Heart left ventricle (tissue), 16 donors: ENCODE results near the gene CNPY1. TPM values are rescaled to one million over a fixed set of nuclear protein-coding genes. Genes with fewer than 3 reads are reported as not detected.

ENCODE experiments used
- ATAC-seq, 4 donors: fragments of 200-7000 bp; cut with Tn5 transposase; one replicate each; pipeline ENCODE4 v1.9.1; 2020 to 2022; ENCODE audit warnings: moderate library complexity in 4 of 4, mild to moderate bottlenecking in 3 of 4, moderate number of reproducible peaks in 1 of 4
- DNase-seq, 5 donors: peaks; one replicate each; pipeline ENCODE4 v3.0.0-alpha.2; 2020
- H3K27ac ChIP-seq, 12 donors: fragments of 200-600 bp; sonication (generic) in 4 of 12; one replicate each; pipeline versions ENCODE4 v1.5.0 to v1.8.0; 2016 to 2022; ENCODE audit warnings: mild to moderate bottlenecking in 2 of 12
- H3K27me3 ChIP-seq, 9 donors: fragments of 200-600 bp; sonication (generic) in 2 of 9; one replicate each; pipeline versions ENCODE4 v1.5.1 to v1.8.0; 2016 to 2022; ENCODE audit warnings: mild to moderate bottlenecking in 3 of 9
- H3K36me3 ChIP-seq, 9 donors: fragments of 200-600 bp; sonication (generic) in 2 of 9; one replicate each; pipeline versions ENCODE4 v1.5.0 to v1.8.0; 2018 to 2022; ENCODE audit warnings: mild to moderate bottlenecking in 2 of 9
- H3K4me1 ChIP-seq, 12 donors: fragments of 200-600 bp; sonication (generic) in 4 of 12; one replicate each; pipeline versions ENCODE4 v1.5.0 to v1.8.0; 2016 to 2022; ENCODE audit warnings: mild to moderate bottlenecking in 3 of 12
- H3K4me3 ChIP-seq, 12 donors: fragments of 200-600 bp; sonication (generic) in 4 of 12; one replicate each; pipeline versions ENCODE4 v1.5.0 to v1.8.0; 2017 to 2022; ENCODE audit warnings: mild to moderate bottlenecking in 9 of 12, moderate library complexity in 4 of 12
- H3K9me3 ChIP-seq, 12 donors: fragments of 200-600 bp; sonication (generic) in 4 of 12; one replicate each; pipeline versions ENCODE4 v1.5.0 to v1.8.0; 2016 to 2022; ENCODE audit warnings: mild to moderate bottlenecking in 1 of 12
- CTCF ChIP-seq, 12 donors: fragments of 200-600 bp; sonication (generic) in 4 of 12; IDR thresholded peaks; one replicate each; pipeline versions ENCODE4 v1.5.0 to v1.8.0; 2018 to 2022; ENCODE audit warnings: antibody characterized with exemption in 12 of 12, mild to moderate bottlenecking in 5 of 12
- POLR2A ChIP-seq, 2 donors: fragments of 450-650 bp; IDR thresholded peaks; one replicate each; pipeline ENCODE4 v1.6.1; 2017; ENCODE audit warnings: antibody characterized with exemption in 2 of 2, mild to moderate bottlenecking in 2 of 2, moderate library complexity in 2 of 2
- WGBS, 4 donors: extraction: QIAGEN DNeasy Blood & Tissue Kit in 2 of 4; methylation state at CpG; one replicate each; pipeline versions ENCODE4 v1.1.5 to v1.1.7; 2013 to 2018; 5-methylcytosine and 5-hydroxymethylcytosine counted together
- intact Hi-C, 10 donors: fragments of 100-400 bp; cut with DNase I; formaldehyde crosslinking; loops; one replicate each; pipeline versions ENCODE4 v1.11.1 to v1.14.2; 2022
- polyA plus RNA-seq, 2 donors: library from polyadenylated mRNA; stranded (reverse); fragments of 200-250 nt; gene quantifications; one replicate each; pipeline ENCODE4 v1.2.3, GENCODE V29; 2013
- total RNA-seq, 9 donors: library from RNA; depleted of rRNA in 2 of 9; stranded (reverse); fragments of >200 nt in 2 of 9; fragmentation: NEBNext Ultra II Directional in 3 of 9; extraction: Animal tissue kit (Norgen Biotek cat#: 25700) in 3 of 9; gene quantifications; one replicate each; pipeline versions ENCODE4 v1.1.0 to v1.2.4, GENCODE V29; 2016 to 2023
- donor health status: ischemic (EF 13 %, LVEDD 7.1; RV severe dilation, severe dysfunction).
- donor health status: healthy with polysubstance abuse.
- donor health status: DM: no; HTN: yes; CAD: no.
- donor health status: DM: no; HTN: no; CAD: no.
- donor health status: ischemic (EF 25% LVEDD 6.9; RV normal size, moderate dysfunction).
- donor health status: ischemic (EF 25% LVEDD 5.7; RV mildly dilated, moderate dysfunction).
- donor health status: healthy.
- donor health status: DM: yes; HTN: yes; CAD: no.
- donor health status: ischemic (EF 35%, LVEDD 5.7; RV mildly dilated, moderate dysfunction).
- donor health status: nonischemic (EF 11% LVEDD 7.7; RV severe dilation, severe dysfunction).
- donor health status: DM: yes; HTN: yes; CAD: no.
- donor health status: PGD.
- donor health status: ischemic (EF 29% LVEDD 5.4; RV normal size, mild dysfunction).
- donor health status: nonischemic (EF 23%, LVEDD 6.1; RV moderate dilation, normal function).

CNPY1 gene
- total and polyA plus RNA-seq, 11 donors, result not detected

GRCh38 chr7:155466814-155467733, 79.3 kb downstream of the CNPY1 start:
- 2 to 5% (median 4%) methylated on average over 51 to 78 of the region's 78 CpGs for WGBS, 4 donors
- intact Hi-C loops, result no loop called here
- peak in 1 of 4 donors; percentile 14 for ATAC-seq

GRCh38 chr7:155466142-155466813, 80.1 kb downstream of the CNPY1 start:
- H3K27me3 ChIP-seq, result peaks cover 94 to 100% (median 98%) of the 10 kb centered on the region in 9 donors
- TF ChIP-seq POLR2A (IDR thresholded peaks at IDR 0.05) (no peak), CTCF (IDR thresholded peaks at IDR 0.05) (no peak)
- ATAC-seq (no peak), DNase-seq (no peak)
- WGBS, 4 donors, result 3 to 6% (median 4%) methylated on average over 33 to 42 of the region's 42 CpGs
- H3K4me3 ChIP-seq, result peak overlapping the region in 1 of 12 donors; percentile 13
- H3K36me3 ChIP-seq, result no peaks in the 10 kb centered on the region
- no peak overlapping the region for H3K27ac ChIP-seq
- H3K4me1 ChIP-seq, result peaks cover 0 to 29% (median 16%) of the 10 kb centered on the region in 12 donors
- no peaks in the 10 kb centered on the region for H3K9me3 ChIP-seq
- intact Hi-C loops, result no loop called here

More at GRCh38 chr7:155466814-155467733, 79.3 kb downstream of the CNPY1 start:
- no peaks in the 10 kb centered on the region for H3K36me3 ChIP-seq
- H3K27me3 ChIP-seq, result peaks cover 94 to 100% (median 98%) of the 10 kb centered on the region in 9 donors
- peak overlapping the region in 5 of 12 donors; percentile 3 to 21 (median 13) for H3K4me3 ChIP-seq
- no peak for TF ChIP-seq POLR2A (IDR thresholded peaks at IDR 0.05)
- no peak for TF ChIP-seq CTCF (IDR thresholded peaks at IDR 0.05)
- H3K4me1 ChIP-seq, result peaks cover 0 to 29% (median 16%) of the 10 kb centered on the region in 12 donors
- no peaks in the 10 kb centered on the region for H3K9me3 ChIP-seq
- no peak overlapping the region for H3K27ac ChIP-seq
- DNase-seq, result no peak

DNA sequence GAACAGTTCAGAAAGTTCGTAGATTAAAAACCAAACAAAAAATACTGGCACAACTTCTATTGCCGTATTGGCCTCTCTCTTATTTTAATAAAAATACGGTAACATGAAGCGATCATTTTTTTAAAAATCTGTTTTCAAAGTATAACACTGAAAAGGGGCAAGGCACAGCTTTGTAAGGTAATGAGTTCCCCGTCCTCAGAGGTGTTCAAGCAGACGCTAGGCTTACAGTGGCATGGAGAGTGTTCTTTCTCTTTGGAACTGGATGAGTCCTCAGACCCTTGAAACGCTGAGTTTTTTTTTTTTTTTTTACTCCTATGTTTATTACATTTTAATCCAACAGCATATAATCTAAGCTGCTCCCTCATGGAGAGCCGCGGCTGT, 80.6 kb downstream of the CNPY1 start:
- peaks cover 0 to 29% (median 16%) of the 10 kb centered on the region in 12 donors for H3K4me1 ChIP-seq
- DNase-seq (no peak), ATAC-seq (no peak)
- H3K4me3 ChIP-seq, result no peak overlapping the region
- no peaks in the 10 kb centered on the region for H3K36me3 ChIP-seq
- no peaks in the 10 kb centered on the region for H3K9me3 ChIP-seq
- TF ChIP-seq POLR2A (IDR thresholded peaks at IDR 0.05) (no peak), CTCF (IDR thresholded peaks at IDR 0.05) (no peak)
- H3K27ac ChIP-seq, result no peak overlapping the region
- H3K27me3 ChIP-seq, result peaks cover 95 to 100% (median 98%) of the 10 kb centered on the region in 9 donors
- 14 to 17% (median 15%) methylated on average over 9 of the region's 9 CpGs for WGBS, 4 donors
- intact Hi-C loops, result no loop called here
